ENCODE data around the gene EIF4B. TPM values are rescaled to one million over a fixed set of nuclear protein-coding genes. Genes with fewer than 3 reads are reported as not detected.

Gene EIF4B
- total RNA-seq, 1 donor from 2014 or later = 339 TPM

GRCh38 chr12:53063708-53064612, 57.7 kb downstream of the EIF4B start:
- no peaks in the 10 kb centered on the region for H3K9me3 ChIP-seq
- no peaks in the 10 kb centered on the region for H3K27me3 ChIP-seq
- intact Hi-C loops (cut with DNase I) = loop anchor here (10.0 kb wide), 1 partner anchor 131 kb away; no protein-coding TSS in a partner anchor
- peak overlapping the region; percentile 80 for H3K27ac ChIP-seq
- H3K4me3 ChIP-seq = no peak overlapping the region
- peak in 1 of 2 donors; percentile 91 for DNase-seq (ENCODE audit: extremely low spot score in 2 of 2)
- TF ChIP-seq CTCF (IDR thresholded peaks at IDR 0.05) (no peak), POLR2AphosphoS5 (IDR thresholded peaks at IDR 0.05; ENCODE audit: insufficient read depth in 1 of 2, low read depth in 1 of 2) (peak; percentile 70 to 82)
- peaks cover 88% of the 10 kb centered on the region for H3K4me1 ChIP-seq
- H3K36me3 ChIP-seq = peaks cover 0 to 44% of the 10 kb centered on the region in 2 donors

GRCh38 chr12:53064613-53065436, 58.6 kb downstream of the EIF4B start:
- Histone ChIP-seq H3K9me3 (no peaks in the 10 kb centered on the region), H3K27me3 (no peaks in the 10 kb centered on the region), H3K4me3 (no peak overlapping the region), H3K4me1 (peaks cover 89% of the 10 kb centered on the region), H3K36me3 (peaks cover 0 to 36% of the 10 kb centered on the region in 2 donors), H3K27ac (peak overlapping the region; percentile 80)
- TF ChIP-seq POLR2AphosphoS5 (IDR thresholded peaks at IDR 0.05; ENCODE audit: insufficient read depth in 1 of 2, low read depth in 1 of 2) (peak in 1 of 2 donors; percentile 6), POLR2A (IDR thresholded peaks at IDR 0.05) (no peak)
- peak in 1 of 2 donors; percentile 92 for DNase-seq (ENCODE audit: extremely low spot score in 2 of 2)
- intact Hi-C loops (cut with DNase I) = loop anchor here (10.0 kb wide), 1 partner anchor 130 kb away; no protein-coding TSS in a partner anchor

- H3K4me1 ChIP-seq = peaks cover 89% of the 10 kb centered on the region
- no peak overlapping the region for H3K4me3 ChIP-seq
- TF ChIP-seq CTCF (IDR thresholded peaks at IDR 0.05) (no peak), POLR2A (IDR thresholded peaks at IDR 0.05) (no peak), POLR2AphosphoS5 (IDR thresholded peaks at IDR 0.05; ENCODE audit: insufficient read depth in 1 of 2, low read depth in 1 of 2) (no peak)
- peak overlapping the region; percentile 80 for H3K27ac ChIP-seq
- peaks cover 0 to 30% of the 10 kb centered on the region in 2 donors for H3K36me3 ChIP-seq
- no peaks in the 10 kb centered on the region for H3K27me3 ChIP-seq
- intact Hi-C loops (cut with DNase I) = loop anchor here (10.0 kb wide), 1 partner anchor 129 kb away; no protein-coding TSS in a partner anchor
- H3K9me3 ChIP-seq = no peaks in the 10 kb centered on the region
- peak in 1 of 2 donors; percentile 88 for DNase-seq (ENCODE audit: extremely low spot score in 2 of 2)
Measured at GRCh38 chr12:53065470-53065869, 59.2 kb downstream of the EIF4B start.

GRCh38 chr12:53065975-53066931, 60.0 kb downstream of the EIF4B start:
- intact Hi-C loops (cut with DNase I) = loop anchor here (1.0 to 10.0 kb wide), 2 partner anchors 33 to 129 kb away; no protein-coding TSS in a partner anchor
- no peak overlapping the region for H3K4me3 ChIP-seq
- peaks cover 89% of the 10 kb centered on the region for H3K4me1 ChIP-seq
- H3K9me3 ChIP-seq = no peaks in the 10 kb centered on the region
- H3K36me3 ChIP-seq = peaks cover 0 to 22% of the 10 kb centered on the region in 2 donors
- TF ChIP-seq POLR2A (IDR thresholded peaks at IDR 0.05) (no peak), CTCF (IDR thresholded peaks at IDR 0.05) (peak; percentile 88 to 97 (median 95)), POLR2AphosphoS5 (IDR thresholded peaks at IDR 0.05; ENCODE audit: insufficient read depth in 1 of 2, low read depth in 1 of 2) (peak in 1 of 2 donors; percentile 63)
- peak overlapping the region; percentile 80 for H3K27ac ChIP-seq
- DNase-seq (ENCODE audit: extremely low spot score in 2 of 2) = peak in 1 of 2 donors; percentile 89
- no peaks in the 10 kb centered on the region for H3K27me3 ChIP-seq
